Esophagus squamous epithelium (tissue), 5 donors: Measurements from ENCODE around the gene IRF2. TPM values are rescaled to one million over a fixed set of nuclear protein-coding genes. Genes with fewer than 3 reads are reported as not detected.

Source experiments
- DNase-seq: peaks from one replicate; lab custom pipeline; 2025; lab: John Stamatoyannopoulos, UW
- H3K27ac ChIP-seq, 4 donors: fragments of 200-600 bp; sonication (generic); one replicate each; pipeline ENCODE4 v1.5.1; 2016 to 2019; ENCODE audit warnings: mild to moderate bottlenecking in 1 of 4
- H3K27me3 ChIP-seq, 4 donors: fragments of 200-600 bp; sonication (generic); 1 replicate in 3 of 4; 2 replicates in 1 of 4; pipeline versions ENCODE4 v1.5.1 to v1.6.0; 2017 to 2021; ENCODE audit warnings: antibody characterized with exemption in 1 of 4
- H3K36me3 ChIP-seq, 3 donors: fragments of 200-600 bp; sonication (generic); one replicate each; pipeline ENCODE4 v1.5.1; 2016 to 2019
- H3K4me1 ChIP-seq, 3 donors: fragments of 200-600 bp; sonication (generic); one replicate each; pipeline ENCODE4 v1.5.1; 2017 to 2019
- H3K4me3 ChIP-seq, 4 donors: fragments of 200-600 bp; sonication (generic); 1 replicate in 3 of 4; 2 replicates in 1 of 4; pipeline ENCODE4 v1.5.1; 2016 to 2019; ENCODE audit warnings: mild to moderate bottlenecking in 2 of 4, moderate library complexity in 1 of 4
- H3K9me3 ChIP-seq, 3 donors: fragments of 200-600 bp; sonication (generic); one replicate each; pipeline ENCODE4 v1.5.1; 2016 to 2019
- POLR2A ChIP-seq, 4 donors: fragments of 450-650 bp; IDR thresholded peaks; one replicate each; pipeline ENCODE4 v1.6.1; 2017; ENCODE audit warnings: antibody characterized with exemption in 4 of 4, mild to moderate bottlenecking in 4 of 4, moderate library complexity in 3 of 4
- WGBS, 2 donors: methylation state at CpG; one replicate each; pipeline ENCODE4 v1.1.5; 2018; 5-methylcytosine and 5-hydroxymethylcytosine counted together
- intact Hi-C: fragments of 100-400 bp; cut with DNase I; formaldehyde crosslinking; loops from one replicate; pipeline ENCODE4 v1.15.0; 2022
- total RNA-seq, 4 donors: library from RNA; depleted of rRNA; stranded (reverse); fragments of >200 nt; gene quantifications; one replicate each; pipeline ENCODE4 v1.1.0, GENCODE V29; 2016
- TF ChIP-seq, protein P1 (sequence below), 6 experiments: fragments of 450-650 bp in 4 of 6; fragments of 200-600 bp in 2 of 6; sonication (generic) in 2 of 6; IDR thresholded peaks; one replicate each; pipeline ENCODE4 v1.5.1; 2016 to 2019; ENCODE audit warnings: antibody characterized with exemption in 6 of 6, mild to moderate bottlenecking in 4 of 6, moderate library complexity in 4 of 6
- donor health status: DM: yes; HTN: yes; CAD: no.

IRF2 gene
- total RNA-seq, 4 donors from 2014 or later, result 16.6 to 30.2 (median 23.4) TPM

- WGBS, 2 donors, result 53 to 57% methylated on average over 7 of the region's 7 CpGs
- TF ChIP-seq, protein P1, sequence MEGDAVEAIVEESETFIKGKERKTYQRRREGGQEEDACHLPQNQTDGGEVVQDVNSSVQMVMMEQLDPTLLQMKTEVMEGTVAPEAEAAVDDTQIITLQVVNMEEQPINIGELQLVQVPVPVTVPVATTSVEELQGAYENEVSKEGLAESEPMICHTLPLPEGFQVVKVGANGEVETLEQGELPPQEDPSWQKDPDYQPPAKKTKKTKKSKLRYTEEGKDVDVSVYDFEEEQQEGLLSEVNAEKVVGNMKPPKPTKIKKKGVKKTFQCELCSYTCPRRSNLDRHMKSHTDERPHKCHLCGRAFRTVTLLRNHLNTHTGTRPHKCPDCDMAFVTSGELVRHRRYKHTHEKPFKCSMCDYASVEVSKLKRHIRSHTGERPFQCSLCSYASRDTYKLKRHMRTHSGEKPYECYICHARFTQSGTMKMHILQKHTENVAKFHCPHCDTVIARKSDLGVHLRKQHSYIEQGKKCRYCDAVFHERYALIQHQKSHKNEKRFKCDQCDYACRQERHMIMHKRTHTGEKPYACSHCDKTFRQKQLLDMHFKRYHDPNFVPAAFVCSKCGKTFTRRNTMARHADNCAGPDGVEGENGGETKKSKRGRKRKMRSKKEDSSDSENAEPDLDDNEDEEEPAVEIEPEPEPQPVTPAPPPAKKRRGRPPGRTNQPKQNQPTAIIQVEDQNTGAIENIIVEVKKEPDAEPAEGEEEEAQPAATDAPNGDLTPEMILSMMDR (IDR thresholded peaks at IDR 0.05), result no peak
- no peak for TF ChIP-seq POLR2A (IDR thresholded peaks at IDR 0.05)
- peaks cover 0 to 97% (median 26%) of the 10 kb centered on the region in 3 donors for H3K36me3 ChIP-seq
- H3K27me3 ChIP-seq, result no peaks in the 10 kb centered on the region
- peaks cover 8 to 39% (median 13%) of the 10 kb centered on the region in 3 donors for H3K4me1 ChIP-seq
- H3K4me3 ChIP-seq, result peak overlapping the region in 1 of 4 donors; percentile 15
- H3K27ac ChIP-seq, result peak overlapping the region in 3 of 4 donors; percentile 66 to 76 (median 71)
- intact Hi-C loops, result no loop called here
- no peak for DNase-seq
- no peaks in the 10 kb centered on the region for H3K9me3 ChIP-seq
These were observed 78.9 kb downstream of the IRF2 start for GRCh38 chr4:184395451-184395917.

- Histone ChIP-seq H3K27ac (peak overlapping the region in 3 of 4 donors; percentile 5 to 72 (median 57)), H3K4me3 (peak overlapping the region in 1 of 4 donors; percentile 35), H3K27me3 (no peaks in the 10 kb centered on the region), H3K9me3 (no peaks in the 10 kb centered on the region), H3K4me1 (peaks cover 5 to 26% (median 10%) of the 10 kb centered on the region in 3 donors), H3K36me3 (peaks cover 0 to 98% (median 34%) of the 10 kb centered on the region in 3 donors)
- TF ChIP-seq, protein P1 (IDR thresholded peaks at IDR 0.05), result no peak
- TF ChIP-seq POLR2A (IDR thresholded peaks at IDR 0.05), result peak in 1 of 4 donors; percentile 13
- intact Hi-C loops, result no loop called here
- 60 to 83% methylated on average over 16 to 17 of the region's 17 CpGs for WGBS, 2 donors
- DNase-seq, result no peak
These were observed 81.4 kb downstream of the IRF2 start for GRCh38 chr4:184392748-184393559.

DNA sequence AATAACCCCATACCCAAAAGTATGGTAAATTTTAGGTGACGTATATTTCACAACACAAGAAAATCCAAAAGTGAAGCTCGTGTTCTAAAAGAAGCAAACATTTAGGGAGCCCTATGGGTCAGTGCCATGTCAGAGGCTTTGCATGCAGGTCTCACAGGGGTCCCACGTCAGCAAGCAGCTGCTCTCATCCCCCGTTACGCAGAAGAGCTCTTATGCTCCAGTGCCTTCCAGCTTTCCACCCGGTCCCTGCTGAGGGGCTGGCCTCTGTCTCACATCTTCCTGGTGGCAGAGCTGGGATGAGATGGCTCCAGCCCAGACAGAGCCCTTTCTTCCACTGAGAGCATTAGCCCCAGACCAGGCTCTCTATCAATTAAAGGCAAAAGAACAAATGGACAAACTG lies 82.0 kb downstream of the IRF2 start:
- TF ChIP-seq POLR2A (IDR thresholded peaks at IDR 0.05), result no peak
- TF ChIP-seq, protein P1 (IDR thresholded peaks at IDR 0.05), result no peak
- peaks cover 5 to 21% (median 5%) of the 10 kb centered on the region in 3 donors for H3K4me1 ChIP-seq
- peak overlapping the region in 1 of 4 donors; percentile 35 for H3K4me3 ChIP-seq
- peak overlapping the region in 2 of 4 donors; percentile 51 to 72 for H3K27ac ChIP-seq
- 85 to 100% methylated on average over 6 of the region's 6 CpGs for WGBS, 2 donors
- peaks cover 0 to 98% (median 28%) of the 10 kb centered on the region in 3 donors for H3K36me3 ChIP-seq
- DNase-seq, result no peak
- intact Hi-C loops, result no loop called here
- H3K27me3 ChIP-seq, result no peaks in the 10 kb centered on the region
- H3K9me3 ChIP-seq, result no peaks in the 10 kb centered on the region

DNA sequence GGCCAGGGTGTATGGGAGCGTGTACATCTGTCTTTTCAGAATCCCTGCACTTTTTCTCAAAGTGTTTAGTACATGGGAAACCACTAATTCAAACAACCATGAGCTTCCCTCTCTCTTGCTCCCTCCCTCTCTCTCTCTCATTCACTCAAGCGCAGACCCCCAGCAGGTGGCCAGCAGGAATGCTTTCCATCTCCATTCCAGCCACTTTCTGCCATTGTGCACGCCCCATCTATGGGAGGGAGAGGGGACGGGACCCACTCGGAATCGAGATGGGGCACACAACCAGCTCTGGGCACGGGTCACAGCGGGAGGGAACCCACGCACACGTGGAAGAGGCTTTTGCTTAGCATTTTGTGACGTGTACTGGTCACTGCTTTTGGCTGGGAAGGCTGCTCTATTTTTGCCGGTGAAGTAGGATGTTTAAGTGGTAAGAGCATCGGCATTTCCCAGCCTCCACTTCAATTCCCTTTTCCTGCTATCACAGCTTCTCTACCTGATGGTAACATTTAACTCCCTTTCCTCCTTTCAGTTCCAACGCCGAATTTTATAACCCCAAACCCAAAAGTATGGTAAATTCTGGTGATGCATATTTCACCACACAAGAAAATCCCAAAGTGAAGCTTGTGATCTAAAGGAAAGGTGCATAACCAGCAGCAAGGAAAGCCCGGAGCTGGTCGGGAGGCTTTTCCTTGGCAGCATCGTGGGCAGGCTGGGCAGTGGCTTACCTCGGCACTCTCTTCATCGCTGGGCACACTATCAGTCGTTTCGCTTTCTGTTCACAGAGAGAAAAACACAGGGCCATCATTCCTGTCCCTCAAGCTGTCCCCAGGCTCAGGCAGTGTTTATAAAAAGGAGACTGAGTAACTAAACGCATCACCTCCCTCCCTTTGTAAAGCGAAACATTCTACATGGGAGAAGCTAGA lies 84.1 kb downstream of the IRF2 start:
- no peak overlapping the region for H3K27ac ChIP-seq
- H3K4me1 ChIP-seq, result peaks cover 11 to 18% (median 11%) of the 10 kb centered on the region in 3 donors
- no peak overlapping the region for H3K4me3 ChIP-seq
- TF ChIP-seq, protein P1 (IDR thresholded peaks at IDR 0.05), result no peak
- no peak for TF ChIP-seq POLR2A (IDR thresholded peaks at IDR 0.05)
- H3K27me3 ChIP-seq, result no peaks in the 10 kb centered on the region
- intact Hi-C loops, result no loop called here
- no peaks in the 10 kb centered on the region for H3K9me3 ChIP-seq
- WGBS, 2 donors, result 84 to 86% methylated on average over 20 to 24 of the region's 24 CpGs
- DNase-seq, result no peak
- H3K36me3 ChIP-seq, result peaks cover 0 to 88% (median 27%) of the 10 kb centered on the region in 3 donors
